Cardiac muscle cell (in vitro differentiated cells and primary cell): Measurements from ENCODE around the gene VWDE. TPM values are rescaled to one million over a fixed set of nuclear protein-coding genes. Genes with fewer than 3 reads are reported as not detected.

Source experiments
- DNase-seq, 2 donors: peaks; one replicate each; pipeline versions ENCODE4 v3.0.0 to v3.0.0-alpha.2; 2010 to 2017; ENCODE audit warnings: low read depth in 1 of 2, low spot score in 1 of 2
- H3K27ac ChIP-seq: fragments of 200-600 bp; sonication (generic); 2 replicates; pipeline ENCODE4 v1.5.1; 2016
- H3K27me3 ChIP-seq: fragments of 200-600 bp; sonication (generic); 2 replicates; pipeline ENCODE4 v1.6.0; 2016; ENCODE audit warnings: control low read depth
- H3K36me3 ChIP-seq: fragments of 200-600 bp; sonication (generic); 2 replicates; pipeline ENCODE4 v1.5.1; 2016; ENCODE audit warnings: control low read depth
- H3K4me1 ChIP-seq: fragments of 200-600 bp; sonication (generic); 2 replicates; pipeline ENCODE4 v1.8.1; 2017; ENCODE audit warnings: low read depth, mild to moderate bottlenecking, mixed run types
- H3K4me3 ChIP-seq: fragments of 200-600 bp; sonication (generic); 2 replicates; pipeline ENCODE4 v1.5.1; 2016; ENCODE audit warnings: mild to moderate bottlenecking
- H3K9me3 ChIP-seq: fragments of 200-600 bp; sonication (generic); 2 replicates; pipeline ENCODE4 v1.5.1; 2017; ENCODE audit warnings: low read depth, mild to moderate bottlenecking, control low read depth
- CTCF ChIP-seq: IDR thresholded peaks from 2 replicates; pipeline ENCODE4 v1.5.1; 2012; ENCODE audit warnings: low read depth, mild to moderate bottlenecking, low read length
- polyA plus RNA-seq: library from polyadenylated mRNA; unstranded; fragments of >200 nt; fragmentation: Nextera tagmentation; extraction: Ambion mirVana; gene quantifications from 2 replicates; pipeline ENCODE4 v1.2.1, GENCODE V29; 2016
- total RNA-seq: library from RNA; depleted of rRNA; stranded (reverse); fragments of >200 nt; gene quantifications from 2 replicates; pipeline ENCODE4 v1.2.3, GENCODE V29; 2016

The VWDE gene
- total and polyA plus RNA-seq, 2 experiments from 2014 or later: 51.5 to 95.8 TPM

- no peak for TF ChIP-seq CTCF
- Histone ChIP-seq H3K9me3 (no peaks in the 10 kb centered on the region), H3K27ac (peak overlapping the region; percentile 56), H3K4me3 (no peak overlapping the region), H3K4me1 (no peaks in the 10 kb centered on the region), H3K27me3 (no peaks in the 10 kb centered on the region), H3K36me3 (peaks cover 41% of the 10 kb centered on the region)
- no peak for DNase-seq
Measured at GRCh38 chr7:12350971-12351370, 52.7 kb downstream of the VWDE start.

GRCh38 chr7:12337095-12337494, 66.6 kb downstream of the VWDE start:
- no peak for TF ChIP-seq CTCF
- no peak overlapping the region for H3K27ac ChIP-seq
- H3K4me3 ChIP-seq: no peak overlapping the region
- no peaks in the 10 kb centered on the region for H3K9me3 ChIP-seq
- H3K4me1 ChIP-seq: no peaks in the 10 kb centered on the region
- no peaks in the 10 kb centered on the region for H3K27me3 ChIP-seq
- H3K36me3 ChIP-seq: peaks cover 67% of the 10 kb centered on the region
- DNase-seq: no peak

GRCh38 chr7:12328888-12329770, 74.5 kb downstream of the VWDE start:
- Histone ChIP-seq H3K27ac (peak overlapping the region; percentile 14), H3K9me3 (no peaks in the 10 kb centered on the region), H3K27me3 (no peaks in the 10 kb centered on the region), H3K4me1 (no peaks in the 10 kb centered on the region), H3K36me3 (peaks cover 49% of the 10 kb centered on the region), H3K4me3 (no peak overlapping the region)
- DNase-seq: no peak
- no peak for TF ChIP-seq CTCF

GRCh38 chr7:12327922-12328321, 75.7 kb downstream of the VWDE start:
- H3K27me3 ChIP-seq: no peaks in the 10 kb centered on the region
- no peaks in the 10 kb centered on the region for H3K9me3 ChIP-seq
- H3K27ac ChIP-seq: no peak overlapping the region
- peaks cover 42% of the 10 kb centered on the region for H3K36me3 ChIP-seq
- H3K4me1 ChIP-seq: no peaks in the 10 kb centered on the region
- no peak for TF ChIP-seq CTCF
- DNase-seq: no peak
- H3K4me3 ChIP-seq: no peak overlapping the region

GRCh38 chr7:12325646-12326045, 78.0 kb downstream of the VWDE start:
- no peak for DNase-seq
- Histone ChIP-seq H3K27me3 (no peaks in the 10 kb centered on the region), H3K36me3 (peaks cover 34% of the 10 kb centered on the region), H3K27ac (peak overlapping the region; percentile 10), H3K9me3 (no peaks in the 10 kb centered on the region), H3K4me1 (no peaks in the 10 kb centered on the region), H3K4me3 (no peak overlapping the region)
- TF ChIP-seq CTCF: no peak
